ENCODE measurements around the gene INPP1. TPM values are rescaled to one million over a fixed set of nuclear protein-coding genes. Genes with fewer than 3 reads are reported as not detected.
"Not testable (repeated sequence)": the region's sequence is repeated elsewhere in the genome, so short reads cannot be mapped to it uniquely, and the experiment has no call there.

The INPP1 gene, protein sequence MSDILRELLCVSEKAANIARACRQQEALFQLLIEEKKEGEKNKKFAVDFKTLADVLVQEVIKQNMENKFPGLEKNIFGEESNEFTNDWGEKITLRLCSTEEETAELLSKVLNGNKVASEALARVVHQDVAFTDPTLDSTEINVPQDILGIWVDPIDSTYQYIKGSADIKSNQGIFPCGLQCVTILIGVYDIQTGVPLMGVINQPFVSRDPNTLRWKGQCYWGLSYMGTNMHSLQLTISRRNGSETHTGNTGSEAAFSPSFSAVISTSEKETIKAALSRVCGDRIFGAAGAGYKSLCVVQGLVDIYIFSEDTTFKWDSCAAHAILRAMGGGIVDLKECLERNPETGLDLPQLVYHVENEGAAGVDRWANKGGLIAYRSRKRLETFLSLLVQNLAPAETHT
- 6.5 and 8.7 TPM in 2 replicates for total RNA-seq

DNA sequence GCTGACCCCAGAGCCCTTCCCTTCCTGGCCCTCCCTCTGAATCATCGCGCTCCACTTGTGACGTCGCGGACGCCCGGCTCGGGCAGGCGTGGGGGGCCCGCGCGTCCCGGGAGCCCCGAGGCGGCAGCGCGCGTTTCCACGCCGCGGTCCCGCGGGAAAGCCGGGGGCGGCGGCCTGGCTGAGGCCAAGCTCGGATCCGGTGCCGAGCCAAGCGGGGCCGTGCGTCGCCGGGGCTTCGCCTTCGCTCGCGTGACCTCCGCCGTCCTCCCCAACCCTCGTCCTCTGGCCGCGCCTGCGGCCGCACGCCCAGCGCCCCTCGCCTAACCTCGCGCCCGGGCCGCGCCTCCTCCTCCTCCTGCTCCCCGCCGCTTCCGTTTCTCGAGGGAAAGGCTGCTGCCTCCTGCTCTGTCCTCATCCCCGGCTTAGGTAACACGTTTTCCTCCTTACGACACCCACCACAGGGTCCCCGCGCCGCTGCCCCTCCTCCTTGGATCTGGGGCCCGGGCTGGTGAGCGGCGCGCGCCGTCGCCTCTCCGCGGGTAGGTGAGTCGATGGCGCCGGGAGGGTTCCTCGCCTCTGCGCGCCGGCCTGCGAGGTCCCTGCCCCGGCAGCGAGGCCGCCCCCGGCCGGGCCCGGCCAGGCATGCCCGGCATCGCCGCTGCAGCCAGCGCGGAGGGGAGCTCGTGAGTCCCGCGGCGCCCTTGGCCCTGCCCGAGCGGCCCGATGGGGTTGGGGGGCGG lies at the start of gene INPP1:
Gene INPP1, plus strand, starts transcription at position 54 of the 740 bp plus-strand sequence. CDS start 16,514 bp downstream, outside the sequence.
- no peak for DNase-seq (ENCODE audit: low read depth)
- H3K4me3 ChIP-seq (ENCODE audit: low read depth, low read length), result peak within 1 kb of the TSS; percentile 81
- TF ChIP-seq, protein P1, sequence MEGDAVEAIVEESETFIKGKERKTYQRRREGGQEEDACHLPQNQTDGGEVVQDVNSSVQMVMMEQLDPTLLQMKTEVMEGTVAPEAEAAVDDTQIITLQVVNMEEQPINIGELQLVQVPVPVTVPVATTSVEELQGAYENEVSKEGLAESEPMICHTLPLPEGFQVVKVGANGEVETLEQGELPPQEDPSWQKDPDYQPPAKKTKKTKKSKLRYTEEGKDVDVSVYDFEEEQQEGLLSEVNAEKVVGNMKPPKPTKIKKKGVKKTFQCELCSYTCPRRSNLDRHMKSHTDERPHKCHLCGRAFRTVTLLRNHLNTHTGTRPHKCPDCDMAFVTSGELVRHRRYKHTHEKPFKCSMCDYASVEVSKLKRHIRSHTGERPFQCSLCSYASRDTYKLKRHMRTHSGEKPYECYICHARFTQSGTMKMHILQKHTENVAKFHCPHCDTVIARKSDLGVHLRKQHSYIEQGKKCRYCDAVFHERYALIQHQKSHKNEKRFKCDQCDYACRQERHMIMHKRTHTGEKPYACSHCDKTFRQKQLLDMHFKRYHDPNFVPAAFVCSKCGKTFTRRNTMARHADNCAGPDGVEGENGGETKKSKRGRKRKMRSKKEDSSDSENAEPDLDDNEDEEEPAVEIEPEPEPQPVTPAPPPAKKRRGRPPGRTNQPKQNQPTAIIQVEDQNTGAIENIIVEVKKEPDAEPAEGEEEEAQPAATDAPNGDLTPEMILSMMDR (conservative IDR thresholded peaks at IDR 0.05; ENCODE audit: low read depth, low read length), result no peak

DNA sequence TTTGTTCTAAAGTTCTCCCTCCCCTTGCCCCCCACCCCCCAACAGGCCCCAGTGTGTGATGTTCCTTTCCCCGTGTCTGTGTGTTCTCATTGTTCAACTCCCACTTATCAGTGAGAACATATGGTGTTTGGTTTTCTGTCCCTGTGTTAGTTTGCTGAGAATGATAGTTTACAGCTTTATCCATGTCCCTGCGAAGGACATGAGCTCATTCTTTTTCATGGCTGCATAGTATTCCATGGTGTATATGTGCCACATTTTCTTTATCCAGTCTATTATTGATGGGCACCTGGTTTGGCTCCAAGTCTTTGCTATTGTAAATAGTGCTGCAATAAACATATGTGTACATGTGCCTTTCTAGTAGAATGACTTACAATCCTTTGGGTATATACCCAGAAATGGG lies 45.5 kb upstream of the INPP1 start:
- not testable (repeated sequence) for DNase-seq (ENCODE audit: low read depth); H3K4me3 ChIP-seq (ENCODE audit: low read depth, low read length)

DNA sequence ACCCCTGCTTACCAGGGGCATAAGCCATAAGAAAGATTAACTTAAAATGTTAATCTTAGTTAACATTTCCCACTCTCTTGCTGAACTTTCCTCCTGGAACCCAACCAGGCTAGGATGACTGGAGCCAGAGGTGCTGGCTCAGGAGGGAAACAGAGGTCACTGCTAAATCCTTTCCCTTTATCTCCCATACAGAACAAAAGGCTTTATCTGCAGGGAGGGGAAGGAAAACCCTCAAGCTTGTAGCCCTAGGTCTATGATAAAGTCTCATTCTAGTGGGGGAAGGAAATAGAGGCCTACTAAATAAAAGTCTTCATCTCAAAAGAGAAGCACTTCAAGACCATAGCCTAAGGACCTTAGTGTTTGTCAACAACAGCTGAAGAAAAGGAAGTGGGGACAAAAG lies 42.4 kb upstream of the INPP1 start:
- no peak overlapping the region for H3K4me3 ChIP-seq (ENCODE audit: low read depth, low read length)
- TF ChIP-seq, protein P1 (conservative IDR thresholded peaks at IDR 0.05; ENCODE audit: low read depth, low read length), result no peak
- DNase-seq (ENCODE audit: low read depth), result no peak

DNA sequence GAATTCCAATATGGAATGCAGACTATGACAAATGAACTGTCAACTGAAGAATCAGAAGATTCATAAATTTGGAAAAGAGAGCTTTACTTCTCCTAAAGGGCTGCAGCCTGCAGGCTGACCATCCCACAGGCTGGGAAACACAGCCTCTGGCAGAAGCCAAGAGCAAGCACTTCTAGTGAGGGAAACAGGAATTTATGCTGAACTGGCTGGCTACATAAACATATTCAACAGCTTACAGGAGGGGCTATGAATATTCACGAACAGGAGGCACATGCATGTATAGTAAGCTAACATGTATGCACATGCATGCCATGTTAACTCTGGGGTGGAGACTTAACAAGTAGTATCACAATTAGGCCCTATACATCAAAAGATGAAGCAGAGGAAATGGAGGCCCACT lies 41.3 kb upstream of the INPP1 start:
- TF ChIP-seq, protein P1 (conservative IDR thresholded peaks at IDR 0.05; ENCODE audit: low read depth, low read length), result no peak
- no peak for DNase-seq (ENCODE audit: low read depth)
- H3K4me3 ChIP-seq (ENCODE audit: low read depth, low read length), result no peak overlapping the region

DNA sequence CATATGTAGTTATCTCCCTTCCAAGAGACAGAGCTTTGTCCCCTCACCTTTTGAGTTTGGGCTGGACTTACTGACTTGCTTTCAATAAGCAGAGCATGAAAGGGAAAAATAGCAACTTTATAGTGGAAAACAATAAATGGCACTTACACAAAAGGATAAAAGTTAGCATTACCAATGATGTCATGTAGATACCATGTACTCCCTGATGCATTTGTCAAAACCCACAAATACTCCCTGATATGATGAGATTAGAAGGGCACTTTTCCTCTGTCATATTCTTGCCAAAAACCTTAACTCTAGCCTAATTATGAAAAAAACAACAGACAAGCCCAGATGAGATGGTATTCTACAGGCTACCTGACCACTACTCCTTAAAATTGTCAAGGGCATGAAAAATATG lies 39.7 kb upstream of the INPP1 start:
- no peak for DNase-seq (ENCODE audit: low read depth)
- no peak overlapping the region for H3K4me3 ChIP-seq (ENCODE audit: low read depth, low read length)
- TF ChIP-seq, protein P1 (conservative IDR thresholded peaks at IDR 0.05; ENCODE audit: low read depth, low read length), result no peak

DNA sequence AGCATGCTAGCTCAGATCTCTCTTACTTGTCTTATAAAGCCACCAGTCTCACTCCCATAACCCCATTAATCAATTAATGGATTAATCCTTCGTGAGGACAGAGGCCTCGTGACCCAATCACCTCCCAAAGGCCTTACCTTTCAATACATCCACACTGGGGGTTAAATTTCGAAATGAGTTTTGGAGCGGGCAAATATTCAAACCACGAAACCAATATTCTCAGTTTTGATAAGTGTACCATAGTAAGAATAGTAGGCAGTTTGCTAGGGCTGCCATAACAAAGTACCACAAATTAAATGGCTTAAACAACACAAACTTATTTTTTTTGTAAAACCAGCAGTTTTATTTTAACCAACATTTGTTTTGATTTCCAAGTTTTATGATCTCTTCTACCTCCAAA lies 39.0 kb upstream of the INPP1 start:
- no peak for DNase-seq (ENCODE audit: low read depth)
- TF ChIP-seq, protein P1 (conservative IDR thresholded peaks at IDR 0.05; ENCODE audit: low read depth, low read length), result no peak
- H3K4me3 ChIP-seq (ENCODE audit: low read depth, low read length), result no peak overlapping the region

DNA sequence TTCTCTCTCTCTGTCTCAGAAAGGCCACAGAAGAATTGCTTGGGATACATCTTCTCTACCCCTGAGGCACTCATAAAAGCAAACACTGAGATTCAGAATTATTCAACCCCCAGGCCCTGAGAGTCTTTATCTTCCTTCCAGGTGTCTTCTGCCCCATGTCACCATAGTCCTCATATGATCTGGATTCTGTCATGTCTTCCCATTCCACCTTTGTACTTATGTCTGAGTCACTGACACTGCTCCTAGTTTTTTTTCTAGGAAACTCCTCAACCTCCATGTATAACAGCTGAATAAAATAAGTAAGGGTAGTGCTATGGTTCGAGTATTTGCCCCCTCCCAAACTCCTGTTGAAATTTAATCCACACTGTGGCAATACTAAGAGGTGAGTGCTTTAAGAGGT lies 35.4 kb upstream of the INPP1 start:
- TF ChIP-seq, protein P1 (conservative IDR thresholded peaks at IDR 0.05; ENCODE audit: low read depth, low read length), result no peak
- no peak overlapping the region for H3K4me3 ChIP-seq (ENCODE audit: low read depth, low read length)
- no peak for DNase-seq (ENCODE audit: low read depth)
